GM12891 (cell line): ENCODE measurements around the gene GPR61.

Experiments used
- PAX5 ChIP-seq: IDR thresholded peaks from 2 replicates; pipeline ENCODE4 v1.6.1; 2011; ENCODE audit warnings: low read length, moderate library complexity, mild to moderate bottlenecking; ENCODE audit not compliant: insufficient read depth, severe bottlenecking
- POLR2A ChIP-seq: IDR thresholded peaks from 2 replicates; pipeline ENCODE4 v1.6.1; 2011; ENCODE audit warnings: low read depth, low read length, control low read depth
- POLR2AphosphoS5 ChIP-seq: IDR thresholded peaks from 2 replicates; pipeline ENCODE4 v1.6.1; 2011; ENCODE audit warnings: low read depth, low read length, control low read depth
- SPI1 ChIP-seq: IDR thresholded peaks from 2 replicates; pipeline ENCODE4 v1.6.1; 2011; ENCODE audit warnings: low read depth, low read length, control low read depth
- TAF1 ChIP-seq: IDR thresholded peaks from 2 replicates; pipeline ENCODE4 v1.6.1; 2011; ENCODE audit warnings: low read depth, low read length, control low read depth

GRCh38 chr1:109532365-109533136 lies 7.1 kb upstream of the GPR61 start:
- no peak for TF ChIP-seq POLR2A
- TF ChIP-seq PAX5, result no peak
- TF ChIP-seq TAF1, result no peak
- no peak for TF ChIP-seq POLR2AphosphoS5
- TF ChIP-seq SPI1, result no peak
